GM21737 (cell line): ENCODE results near the gene GNG13.
"Not testable (repeated sequence)": the region's sequence is repeated elsewhere in the genome, so short reads cannot be mapped to it uniquely, and the experiment has no call there.

Source experiments
- ATAC-seq: cut with Tn5 transposase; IDR thresholded peaks from one replicate; pipeline ENCODE4 v1.9.1; 2021; ENCODE audit warnings: mild to moderate bottlenecking, moderate library complexity; ENCODE audit not compliant: unreplicated experiment

The GNG13 gene

GRCh38 chr16:799948-800833, at the start of gene GNG13:
Gene GNG13, minus strand, starts transcription at chr16:800734. Its CDS starts 1,657 bp downstream, at chr16:799077.
- ATAC-seq: no peak

DNA sequence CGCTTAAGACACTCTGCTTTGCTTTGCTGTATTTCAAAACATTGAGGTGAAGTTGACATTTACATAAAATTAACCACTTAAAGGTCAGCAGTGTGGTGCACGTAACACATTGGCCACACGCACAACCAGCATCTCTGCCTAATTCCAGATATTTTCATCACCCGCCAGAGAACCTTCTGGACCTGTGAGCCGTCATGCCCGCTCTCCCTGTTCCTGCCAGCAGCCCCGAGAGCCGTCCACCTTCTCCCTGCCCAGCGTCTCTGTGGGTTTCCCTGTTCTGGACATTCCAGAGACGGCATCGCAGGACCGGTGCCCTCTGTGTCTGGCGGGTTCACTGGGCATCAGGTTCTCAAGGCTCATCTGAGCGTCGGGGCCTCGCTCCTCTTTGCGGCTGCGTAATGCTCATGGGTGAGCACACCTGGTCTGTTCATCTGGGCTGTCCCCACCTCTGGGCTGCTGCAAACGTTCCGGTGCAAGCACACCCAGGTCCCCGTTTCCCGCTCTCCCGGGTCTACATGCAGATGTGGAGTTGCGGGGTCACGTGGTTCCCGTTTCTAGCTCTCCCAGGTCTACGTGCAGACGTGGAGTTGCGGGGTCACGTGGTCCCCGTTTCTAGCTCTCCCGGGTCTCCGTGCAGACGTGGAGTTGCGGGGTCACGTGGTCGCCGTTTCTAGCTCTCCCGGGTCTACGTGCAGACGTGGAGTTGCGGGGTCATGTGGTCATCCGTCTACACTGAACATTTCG, 48.1 kb upstream of the GNG13 start:
- no peak for ATAC-seq

GRCh38 chr16:847681-848445, 47.3 kb upstream of the GNG13 start:
- ATAC-seq: no peak

GRCh38 chr16:847151-847550, 46.6 kb upstream of the GNG13 start:
- ATAC-seq: no peak

DNA sequence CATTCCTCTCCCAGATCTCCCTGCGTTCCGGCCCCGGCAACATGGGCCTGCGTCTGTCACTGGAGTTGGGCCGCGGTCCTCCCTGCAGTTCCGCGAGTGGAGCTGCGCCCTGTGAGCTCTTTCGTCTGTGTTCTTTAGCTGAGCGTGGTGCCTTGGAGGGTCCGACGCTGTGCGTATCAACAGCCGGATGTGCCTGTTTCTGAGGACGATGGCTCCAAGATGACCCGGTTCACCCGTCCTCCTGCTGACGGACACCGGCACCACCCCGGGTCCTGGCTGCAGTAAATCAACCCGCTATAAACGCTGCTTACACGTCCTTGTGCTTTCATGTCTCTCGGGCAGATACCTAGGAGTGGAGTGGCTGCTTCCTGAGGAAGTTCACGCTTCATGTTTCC, 44.8 kb upstream of the GNG13 start:
- ATAC-seq: no peak

GRCh38 chr16:844638-845350, 44.3 kb upstream of the GNG13 start:
- no peak for ATAC-seq

DNA sequence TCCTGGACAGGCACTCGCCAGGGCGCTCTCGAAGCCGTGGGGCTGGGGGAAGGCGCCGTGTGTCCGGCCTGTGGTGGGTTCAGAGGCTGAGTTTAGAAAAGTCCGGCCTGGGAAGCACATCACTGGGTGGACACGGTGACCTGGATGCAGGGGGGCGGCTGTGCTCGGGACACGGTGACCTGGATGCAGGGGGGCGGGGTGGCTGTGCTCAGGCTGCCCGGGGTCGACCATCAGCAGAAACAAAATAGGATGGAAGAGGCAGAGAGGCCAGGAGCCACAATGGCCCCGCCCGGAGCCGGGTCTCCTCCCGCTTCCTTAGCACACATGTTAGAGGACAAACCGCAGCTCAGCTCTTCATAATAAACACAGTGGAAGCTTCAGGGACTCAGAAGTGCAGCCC, 43.2 kb upstream of the GNG13 start:
- no peak for ATAC-seq

- ATAC-seq: no peak
Measured at GRCh38 chr16:842711-843560, 42.4 kb upstream of the GNG13 start.

GRCh38 chr16:842061-842476, 41.5 kb upstream of the GNG13 start:
- ATAC-seq: no peak

DNA sequence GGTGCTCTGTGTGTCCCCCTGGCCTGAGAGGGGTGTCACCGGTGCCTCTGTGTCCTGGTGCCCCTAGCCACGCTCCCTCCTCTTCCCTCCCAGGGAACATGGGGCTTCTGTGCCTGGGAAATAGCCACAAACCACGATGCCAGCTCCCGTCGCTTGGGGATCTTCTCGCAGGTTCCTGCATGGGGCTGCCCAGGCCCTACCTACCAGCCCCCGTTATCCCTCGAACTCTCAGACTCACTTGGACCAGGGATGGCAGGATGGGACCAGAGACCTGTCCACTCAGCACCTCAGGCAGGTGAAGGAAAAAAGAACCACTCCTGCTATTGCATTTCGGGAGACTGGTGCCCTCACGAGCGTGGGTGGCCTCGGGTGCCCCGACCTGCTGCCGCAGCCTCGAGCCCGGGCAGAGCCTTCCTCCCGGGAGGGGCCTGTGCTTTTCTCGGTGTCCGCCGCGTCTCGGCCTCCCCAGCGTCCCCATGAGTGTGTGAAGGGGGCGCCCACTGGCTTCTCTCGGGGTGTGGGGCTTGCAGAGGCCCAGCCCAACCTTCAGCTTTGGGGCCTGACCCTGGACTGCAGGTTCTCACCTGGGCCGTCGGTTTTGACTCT, 41.0 kb upstream of the GNG13 start:
- ATAC-seq: no peak

GRCh38 chr16:840561-841454, 40.3 kb upstream of the GNG13 start:
- no peak for ATAC-seq

GRCh38 chr16:839643-840408, 39.3 kb upstream of the GNG13 start:
- no peak for ATAC-seq

DNA sequence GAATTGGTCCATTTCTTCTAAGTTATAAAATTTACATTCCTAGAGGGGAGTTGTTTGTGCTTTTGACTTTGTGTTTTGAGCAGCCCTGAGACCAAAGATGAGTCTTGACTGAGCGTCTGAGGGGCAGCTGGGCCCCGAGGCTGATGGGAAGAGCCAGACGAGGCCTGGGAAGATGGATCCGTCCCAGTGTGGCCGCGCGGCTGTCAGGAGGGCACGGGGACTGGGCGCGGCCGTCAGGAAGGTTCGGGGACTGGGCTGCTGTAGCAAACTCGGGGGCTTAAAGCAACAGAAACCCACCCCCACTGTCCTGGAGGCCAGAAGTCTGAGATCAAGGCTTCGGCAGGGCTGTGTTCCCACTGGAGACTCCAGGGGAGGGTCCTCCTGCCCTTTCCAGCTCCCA, 38.2 kb upstream of the GNG13 start:
- no peak for ATAC-seq

DNA sequence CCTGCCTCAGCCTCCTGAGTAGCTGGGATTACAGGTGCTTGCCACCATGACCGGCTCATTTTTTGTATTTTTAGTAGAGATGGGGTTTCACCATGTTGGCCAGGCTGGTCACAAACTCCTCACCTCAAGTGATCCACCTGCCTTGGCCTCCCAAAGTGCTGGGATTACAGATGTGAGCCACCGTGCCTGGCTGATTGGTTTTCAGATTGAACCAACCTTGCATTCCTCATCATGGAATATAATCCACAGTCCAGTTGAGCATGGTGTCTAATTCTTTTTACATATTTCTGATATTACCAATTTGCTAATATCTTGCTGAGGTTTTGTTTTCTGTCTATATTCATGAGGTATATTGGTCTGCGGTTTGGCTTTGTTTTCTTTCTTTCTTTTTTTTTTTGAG, 36.3 kb upstream of the GNG13 start:
- not testable (repeated sequence) for ATAC-seq

DNA sequence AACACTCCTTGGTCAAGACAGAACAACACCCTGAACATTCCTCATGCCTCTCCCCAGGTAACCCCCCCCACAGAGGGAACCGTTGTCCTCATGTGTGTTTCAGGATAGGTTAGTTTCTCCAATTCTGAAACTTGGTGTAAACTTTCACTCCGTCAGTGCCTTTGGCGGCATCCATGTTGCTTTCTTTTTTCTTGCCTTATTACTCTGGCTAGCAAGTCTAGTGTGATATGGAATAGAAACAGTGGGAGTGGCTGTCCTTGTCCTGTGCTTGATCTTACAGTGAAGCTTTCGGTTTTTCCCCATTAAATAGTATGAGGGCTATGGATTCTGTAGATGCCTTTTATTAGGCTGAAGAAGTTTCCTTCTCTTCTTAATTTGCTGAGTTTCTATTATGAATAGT, 35.7 kb upstream of the GNG13 start:
- no peak for ATAC-seq

DNA sequence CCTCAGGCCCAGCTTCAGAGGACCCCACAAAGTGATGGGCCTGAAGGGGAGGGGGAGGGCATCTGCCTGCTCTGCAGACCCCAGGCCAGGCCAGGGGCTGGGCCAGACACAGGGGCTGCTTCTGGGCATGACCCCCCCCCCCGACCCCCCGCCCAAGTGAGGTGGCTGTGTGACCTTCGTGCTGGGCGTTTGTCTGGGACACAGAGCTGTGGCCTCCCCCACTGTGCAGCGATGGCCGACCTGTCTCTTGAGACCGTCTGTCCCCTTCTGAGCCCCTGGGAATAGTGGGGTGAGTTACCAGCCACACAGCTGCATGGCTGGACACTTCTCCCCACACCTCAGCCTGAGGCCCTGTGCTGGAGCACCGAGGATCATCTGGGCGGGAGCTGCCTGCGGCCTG, 34.8 kb upstream of the GNG13 start:
- ATAC-seq: no peak

GRCh38 chr16:833411-833810, 32.9 kb upstream of the GNG13 start:
- no peak for ATAC-seq
